Measurements from ENCODE around the gene MAML2.

DNA sequence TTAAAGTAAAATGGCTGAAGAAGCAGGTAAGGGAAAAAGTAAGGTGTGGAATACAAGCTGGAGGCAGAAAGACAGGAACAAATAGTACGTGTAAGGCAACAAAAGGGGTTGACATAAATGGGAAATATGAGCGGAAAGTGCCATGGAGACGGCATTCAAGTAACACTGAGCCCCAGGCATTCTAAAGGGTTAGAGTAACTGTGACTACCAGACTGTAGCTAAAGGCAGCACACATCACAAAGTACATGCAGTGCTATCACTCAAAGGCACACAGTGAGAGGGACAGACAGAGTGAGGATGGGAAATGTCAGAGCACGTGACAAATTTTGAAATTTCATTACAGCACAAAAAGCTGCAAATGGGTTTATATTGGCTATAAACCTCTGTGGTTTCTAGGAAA, 13.9 kb upstream of the MAML2 start:
- TF ChIP-seq, protein P1, sequence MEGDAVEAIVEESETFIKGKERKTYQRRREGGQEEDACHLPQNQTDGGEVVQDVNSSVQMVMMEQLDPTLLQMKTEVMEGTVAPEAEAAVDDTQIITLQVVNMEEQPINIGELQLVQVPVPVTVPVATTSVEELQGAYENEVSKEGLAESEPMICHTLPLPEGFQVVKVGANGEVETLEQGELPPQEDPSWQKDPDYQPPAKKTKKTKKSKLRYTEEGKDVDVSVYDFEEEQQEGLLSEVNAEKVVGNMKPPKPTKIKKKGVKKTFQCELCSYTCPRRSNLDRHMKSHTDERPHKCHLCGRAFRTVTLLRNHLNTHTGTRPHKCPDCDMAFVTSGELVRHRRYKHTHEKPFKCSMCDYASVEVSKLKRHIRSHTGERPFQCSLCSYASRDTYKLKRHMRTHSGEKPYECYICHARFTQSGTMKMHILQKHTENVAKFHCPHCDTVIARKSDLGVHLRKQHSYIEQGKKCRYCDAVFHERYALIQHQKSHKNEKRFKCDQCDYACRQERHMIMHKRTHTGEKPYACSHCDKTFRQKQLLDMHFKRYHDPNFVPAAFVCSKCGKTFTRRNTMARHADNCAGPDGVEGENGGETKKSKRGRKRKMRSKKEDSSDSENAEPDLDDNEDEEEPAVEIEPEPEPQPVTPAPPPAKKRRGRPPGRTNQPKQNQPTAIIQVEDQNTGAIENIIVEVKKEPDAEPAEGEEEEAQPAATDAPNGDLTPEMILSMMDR (IDR thresholded peaks at IDR 0.05; ENCODE audit: poor library complexity), result no peak
- TF ChIP-seq EZH2 (IDR thresholded peaks at IDR 0.05; ENCODE audit: borderline replicate concordance), result no peak
- TF ChIP-seq EZH2phosphoT487 (IDR thresholded peaks at IDR 0.05; ENCODE audit: low read depth, severe bottlenecking, unreplicated experiment), result no peak

Data from hepatocyte (in vitro differentiated cells).